Naive thymus-derived CD4-positive, alpha-beta T cell (primary cell): Measurements from ENCODE around the gene PLGRKT. TPM values are rescaled to one million over a fixed set of nuclear protein-coding genes. Genes with fewer than 3 reads are reported as not detected.
A peak's percentile ranks its signal among the peaks of the same experiment; 100 is the strongest.

ENCODE experiments used
- ATAC-seq: fragments of 150-1000 bp; cut with Tn5 transposase; 2 replicates; pipeline ENCODE4 v1.10.0; 2021; ENCODE audit warnings: mild to moderate bottlenecking, moderate library complexity
- CTCF ChIA-PET: fragments of 350-600 bp; sonication (Branson Sonifier 250); formaldehyde crosslinking; loops from one replicate; lab custom pipeline; 2021; ENCODE audit warnings: antibody characterized with exemption; lab: Charles Lee
- POLR2A ChIA-PET: fragments of 350-600 bp; sonication (Branson Sonifier 250); formaldehyde crosslinking; loops from one replicate; lab custom pipeline; 2021; ENCODE audit warnings: antibody characterized with exemption, inconsistent platforms; lab: Charles Lee
- DNase-seq, 9 donors: peaks; one replicate each; pipeline versions ENCODE4 v3.0.0 to v3.0.0-alpha.2; 2020 to 2022; ENCODE audit warnings: mixed read lengths in 1 of 9
- H3K27ac ChIP-seq: one replicate; pipeline ENCODE4 v1.7.0; 2013; ENCODE audit warnings: mild to moderate bottlenecking, low read depth, low read length, moderate library complexity
- H3K27me3 ChIP-seq, 2 donors: one replicate each; pipeline ENCODE4 v1.7.0; 2013; ENCODE audit warnings: low read length in 2 of 2, mild to moderate bottlenecking in 2 of 2, moderate library complexity in 2 of 2; ENCODE audit not compliant: control insufficient read depth in 2 of 2, insufficient read depth in 2 of 2
- H3K36me3 ChIP-seq, 3 experiments: 1 replicate in 2 of 3; 2 replicates in 1 of 3; pipeline ENCODE4 v1.7.0; 2013; ENCODE audit warnings: low read length in 3 of 3, mild to moderate bottlenecking in 3 of 3, moderate library complexity in 1 of 3; ENCODE audit not compliant: insufficient read depth in 3 of 3, control insufficient read depth in 2 of 3
- H3K4me1 ChIP-seq, 2 donors: one replicate each; pipeline ENCODE4 v1.7.0; 2013; ENCODE audit warnings: low read length in 2 of 2, mild to moderate bottlenecking in 2 of 2, moderate library complexity in 1 of 2; ENCODE audit not compliant: control insufficient read depth in 2 of 2, insufficient read depth in 2 of 2
- H3K4me3 ChIP-seq: 2 replicates; pipeline ENCODE4 v1.7.0; 2013; ENCODE audit warnings: mild to moderate bottlenecking, low read length
- H3K9me3 ChIP-seq, 3 experiments: 1 replicate in 2 of 3; 2 replicates in 1 of 3; pipeline ENCODE4 v1.7.0; 2013; ENCODE audit warnings: low read length in 3 of 3; ENCODE audit not compliant: control insufficient read depth in 2 of 3
- H3K27ac Mint-ChIP-seq, 9 donors: one replicate each; pipeline ENCODE4 v1.8.0; 2020 to 2022; ENCODE audit warnings: mixed read lengths in 9 of 9, mild to moderate bottlenecking in 8 of 9, moderate library complexity in 5 of 9, inconsistent platforms in 2 of 9
- H3K27me3 Mint-ChIP-seq, 5 donors: one replicate each; pipeline ENCODE4 v1.8.0; 2021 to 2022; ENCODE audit warnings: mixed read lengths in 5 of 5, mild to moderate bottlenecking in 1 of 5
- H3K36me3 Mint-ChIP-seq, 5 donors: one replicate each; pipeline ENCODE4 v1.8.0; 2020 to 2022; ENCODE audit warnings: mixed read lengths in 5 of 5, mild to moderate bottlenecking in 3 of 5, inconsistent platforms in 1 of 5
- H3K4me1 Mint-ChIP-seq, 7 donors: one replicate each; pipeline ENCODE4 v1.8.0; 2020 to 2022; ENCODE audit warnings: mixed read lengths in 7 of 7, mild to moderate bottlenecking in 3 of 7, inconsistent platforms in 1 of 7
- H3K4me3 Mint-ChIP-seq, 10 donors: one replicate each; pipeline ENCODE4 v1.8.0; 2020 to 2022; ENCODE audit warnings: mild to moderate bottlenecking in 10 of 10, mixed read lengths in 10 of 10, moderate library complexity in 6 of 10, inconsistent platforms in 2 of 10
- H3K9me3 Mint-ChIP-seq, 11 donors: one replicate each; pipeline ENCODE4 v1.8.0; 2020 to 2022; ENCODE audit warnings: mixed read lengths in 11 of 11, mild to moderate bottlenecking in 4 of 11, inconsistent platforms in 1 of 11, moderate library complexity in 1 of 11
- intact Hi-C, 2 donors: fragments of 100-400 bp; cut with micrococcal nuclease; formaldehyde crosslinking; loops; one replicate each; pipeline ENCODE4 v1.15.1; 2023
- polyA plus RNA-seq, 2 donors: library from polyadenylated mRNA; unstranded; fragments of 300-500 nt; fragmentation: Illumina TruSeq; gene quantifications; one replicate each; pipeline ENCODE4 v1.2.3, GENCODE V29; 2021
- total RNA-seq, 6 experiments: library from RNA in 5 of 6; stranded (reverse) in 5 of 6; gene quantifications; 1 replicate in 5 of 6; 2 replicates in 1 of 6; pipeline ENCODE4 v1.2.3 and lab custom pipeline; 2021 to 2026

Gene PLGRKT
- total and polyA plus RNA-seq, 7 experiments from 2014 or later = 15.8 to 79.6 (median 18.4) TPM

DNA sequence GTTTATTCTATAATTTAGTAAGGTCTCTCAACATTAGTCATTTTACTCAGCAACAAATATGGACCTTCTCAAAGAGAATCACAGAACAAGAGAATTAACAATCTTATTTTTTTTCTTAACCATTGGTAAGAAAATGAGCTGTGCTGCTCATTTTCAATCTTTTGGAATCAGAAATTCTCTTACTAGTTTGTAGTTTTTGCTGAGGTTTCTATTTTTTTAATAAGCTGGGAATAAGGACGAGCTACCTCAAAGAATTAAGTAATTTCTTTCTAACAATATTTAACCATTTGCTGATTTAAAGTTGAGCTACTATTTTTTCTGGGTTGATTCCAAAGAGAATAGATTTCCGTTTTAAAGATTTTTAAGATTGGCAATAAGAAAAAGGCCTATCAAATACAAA lies 44.2 kb downstream of the PLGRKT start:
- peaks cover 0 to 21% (median 13%) of the 10 kb centered on the region in 7 donors for H3K4me1 Mint-ChIP-seq
- Histone ChIP-seq H3K27me3 (no peaks in the 10 kb centered on the region), H3K9me3 (no peaks in the 10 kb centered on the region), H3K27ac (no peak overlapping the region), H3K4me1 (peaks cover 0 to 9% of the 10 kb centered on the region in 2 donors), H3K36me3 (no peaks in the 10 kb centered on the region), H3K4me3 (no peak overlapping the region)
- H3K4me3 Mint-ChIP-seq = no peak overlapping the region
- ChIA-PET POLR2A (interaction anchor here (0.6 kb wide), 1 partner anchor 198 kb away, joined by 4 read pairs; no protein-coding TSS in a partner anchor), CTCF (no interaction called here)
- ATAC-seq (no peak), DNase-seq (no peak)
- H3K27me3 Mint-ChIP-seq = no peaks in the 10 kb centered on the region
- H3K9me3 Mint-ChIP-seq = peaks cover 0 to 2% (median 0%) of the 10 kb centered on the region in 11 donors
- H3K36me3 Mint-ChIP-seq = peaks cover 0 to 34% (median 9%) of the 10 kb centered on the region in 5 donors
- no peak overlapping the region for H3K27ac Mint-ChIP-seq
- intact Hi-C loops = no loop called here

DNA sequence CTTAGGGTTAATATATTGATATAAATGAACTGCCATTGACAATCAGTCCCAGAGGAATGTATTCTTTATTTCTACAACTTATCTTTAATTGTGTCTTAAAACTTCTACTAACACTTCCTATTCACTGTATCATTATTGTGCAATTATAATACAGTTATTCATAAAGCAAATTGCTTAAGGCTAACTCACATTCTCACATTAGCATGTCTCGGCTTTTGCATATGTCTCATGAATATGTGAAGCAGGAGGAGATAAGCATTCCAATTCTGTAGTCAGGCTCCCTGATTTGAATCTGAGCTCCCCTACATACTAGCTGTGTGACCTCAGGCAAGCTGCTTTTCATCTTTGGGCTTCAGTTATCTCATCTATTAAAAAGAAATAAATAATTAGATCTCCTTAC lies 45.4 kb downstream of the PLGRKT start:
- ChIA-PET CTCF (no interaction called here), POLR2A (no interaction called here)
- DNase-seq = no peak
- Histone ChIP-seq H3K27ac (no peak overlapping the region), H3K4me1 (peaks cover 0 to 9% of the 10 kb centered on the region in 2 donors), H3K4me3 (no peak overlapping the region), H3K27me3 (no peaks in the 10 kb centered on the region), H3K36me3 (no peaks in the 10 kb centered on the region), H3K9me3 (no peaks in the 10 kb centered on the region)
- Mint-ChIP-seq H3K27me3 (no peaks in the 10 kb centered on the region), H3K4me1 (peaks cover 0 to 17% (median 12%) of the 10 kb centered on the region in 7 donors), H3K4me3 (no peak overlapping the region), H3K36me3 (peaks cover 0 to 35% (median 7%) of the 10 kb centered on the region in 5 donors), H3K9me3 (peaks cover 0 to 2% (median 0%) of the 10 kb centered on the region in 11 donors), H3K27ac (no peak overlapping the region)
- no peak for ATAC-seq
- intact Hi-C loops = no loop called here

DNA sequence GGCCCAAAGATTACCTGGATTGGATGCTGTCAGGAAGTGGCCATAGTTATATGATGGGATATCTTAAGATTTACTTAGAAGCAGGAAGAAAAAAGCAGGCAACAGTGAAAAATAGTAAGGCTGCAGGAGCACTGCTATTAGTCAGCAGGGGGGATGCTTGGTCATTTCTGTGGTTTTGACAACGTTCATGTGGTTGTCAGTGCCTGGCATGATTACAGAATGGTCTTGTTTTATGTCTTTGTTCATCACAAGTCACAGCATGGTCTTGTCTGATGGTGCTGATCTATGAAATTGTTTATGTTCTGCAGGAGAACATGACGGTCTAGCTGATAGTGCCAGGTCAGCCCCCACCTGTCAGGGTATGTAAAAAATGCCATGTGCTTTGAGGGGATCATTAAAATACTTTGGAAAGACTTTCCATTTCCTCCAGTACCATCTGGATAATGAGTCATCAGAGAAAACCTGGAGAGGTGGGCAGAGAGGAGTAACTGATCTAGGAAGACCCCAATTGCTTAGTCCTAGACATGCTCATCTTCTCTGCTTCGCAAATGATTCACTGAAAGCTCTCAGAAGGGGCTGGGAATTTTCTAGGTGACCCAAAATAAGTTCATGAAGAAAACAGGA lies 48.5 kb downstream of the PLGRKT start:
- intact Hi-C loops = no loop called here
- Histone ChIP-seq H3K4me1 (peaks cover 0 to 9% of the 10 kb centered on the region in 2 donors), H3K9me3 (no peaks in the 10 kb centered on the region), H3K27me3 (no peaks in the 10 kb centered on the region), H3K27ac (no peak overlapping the region), H3K36me3 (no peaks in the 10 kb centered on the region), H3K4me3 (no peak overlapping the region)
- DNase-seq (peak in 1 of 9 donors; percentile 26), ATAC-seq (peak; percentile 58)
- Mint-ChIP-seq H3K4me1 (peaks cover 0 to 22% (median 16%) of the 10 kb centered on the region in 7 donors), H3K4me3 (no peak overlapping the region), H3K36me3 (peaks cover 0 to 40% (median 15%) of the 10 kb centered on the region in 5 donors), H3K9me3 (peaks cover 0 to 2% (median 0%) of the 10 kb centered on the region in 11 donors), H3K27me3 (no peaks in the 10 kb centered on the region), H3K27ac (no peak overlapping the region)
- ChIA-PET POLR2A (no interaction called here), CTCF (no interaction called here)

DNA sequence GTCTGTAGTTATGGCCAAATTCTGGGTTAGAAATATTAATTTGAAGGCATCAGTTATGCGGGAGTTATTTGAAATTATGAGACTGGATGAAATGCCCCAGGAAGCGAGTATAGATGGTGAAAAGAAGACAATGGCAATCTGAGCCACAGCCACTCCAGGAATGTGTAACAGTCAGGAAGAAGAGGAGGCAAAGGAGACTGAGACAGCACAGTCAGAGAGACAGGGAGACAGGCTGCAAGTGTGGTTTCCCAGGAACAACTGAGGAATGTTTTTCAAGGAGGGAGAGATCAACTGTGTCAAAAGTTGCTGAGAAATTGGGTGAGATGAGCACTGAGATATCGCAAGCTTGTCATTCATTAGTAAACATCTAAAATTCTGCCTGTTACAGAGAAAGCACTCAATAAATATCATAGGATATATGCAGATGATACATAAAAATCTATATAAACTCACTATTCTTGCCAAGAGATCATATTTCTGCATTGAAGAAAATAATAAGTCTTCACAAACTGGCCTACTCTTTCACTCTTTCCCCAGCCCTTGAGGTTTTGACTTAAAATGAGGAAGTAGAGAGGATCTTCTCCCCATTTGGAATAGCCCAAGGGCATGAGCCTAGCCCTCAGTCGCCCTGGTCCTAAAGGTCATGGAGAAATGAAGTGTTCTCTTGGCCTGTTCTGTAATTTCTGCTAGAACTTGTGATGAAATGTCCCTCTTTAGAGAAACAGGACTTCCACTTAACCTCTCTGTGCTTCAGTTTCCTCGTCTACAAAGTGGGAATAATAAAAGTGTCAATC lies 49.5 kb downstream of the PLGRKT start:
- Mint-ChIP-seq H3K4me1 (peaks cover 0 to 22% (median 14%) of the 10 kb centered on the region in 7 donors), H3K9me3 (peaks cover 0 to 1% (median 0%) of the 10 kb centered on the region in 11 donors), H3K4me3 (no peak overlapping the region), H3K36me3 (peaks cover 0 to 42% (median 15%) of the 10 kb centered on the region in 5 donors), H3K27me3 (no peaks in the 10 kb centered on the region), H3K27ac (no peak overlapping the region)
- intact Hi-C loops = no loop called here
- no peak overlapping the region for H3K4me3 ChIP-seq
- ChIA-PET POLR2A (no interaction called here), CTCF (no interaction called here)
- no peaks in the 10 kb centered on the region for H3K9me3 ChIP-seq
- no peak for DNase-seq
- ATAC-seq = no peak
- no peak overlapping the region for H3K27ac ChIP-seq
- H3K36me3 ChIP-seq = no peaks in the 10 kb centered on the region
- peaks cover 0 to 9% of the 10 kb centered on the region in 2 donors for H3K4me1 ChIP-seq
- no peaks in the 10 kb centered on the region for H3K27me3 ChIP-seq

DNA sequence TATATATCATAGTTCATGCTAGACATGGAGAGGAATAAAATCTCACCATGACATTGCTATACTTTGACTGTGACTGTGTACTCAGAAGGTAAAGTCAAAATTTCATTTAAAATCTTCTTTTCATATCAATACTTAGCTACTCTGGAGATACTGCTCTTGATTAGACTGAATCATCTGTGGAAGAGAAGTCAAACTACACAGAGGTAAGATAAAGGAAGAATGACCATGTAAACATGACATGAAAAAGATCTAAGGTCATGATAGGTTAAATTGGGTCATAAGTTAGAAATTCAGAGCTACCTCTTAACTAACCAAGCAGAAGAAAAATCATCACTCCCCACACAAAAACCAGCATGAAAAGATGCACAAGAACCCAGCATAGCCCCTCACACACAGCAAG lies 53.3 kb downstream of the PLGRKT start:
- no peaks in the 10 kb centered on the region for H3K9me3 ChIP-seq
- no peaks in the 10 kb centered on the region for H3K27me3 Mint-ChIP-seq
- CTCF ChIA-PET = interaction anchor here (0.7 kb wide), 1 partner anchor 628 kb away, joined by 4 read pairs; no protein-coding TSS in a partner anchor
- H3K4me3 ChIP-seq = no peak overlapping the region
- H3K4me1 Mint-ChIP-seq = peaks cover 0 to 22% (median 16%) of the 10 kb centered on the region in 7 donors
- H3K36me3 Mint-ChIP-seq = peaks cover 0 to 49% (median 34%) of the 10 kb centered on the region in 5 donors
- intact Hi-C loops = no loop called here
- H3K27me3 ChIP-seq = no peaks in the 10 kb centered on the region
- ATAC-seq (peak; percentile 65), DNase-seq (no peak)
- no peak overlapping the region for H3K27ac ChIP-seq
- H3K9me3 Mint-ChIP-seq = peaks cover 0 to 1% (median 0%) of the 10 kb centered on the region in 11 donors
- peak overlapping the region in 2 of 9 donors; percentile 14 to 72 for H3K27ac Mint-ChIP-seq
- H3K4me1 ChIP-seq = peaks cover 0 to 5% of the 10 kb centered on the region in 2 donors
- H3K4me3 Mint-ChIP-seq = no peak overlapping the region
- POLR2A ChIA-PET = interaction anchor here (0.6 kb wide), 1 partner anchor 716 kb away, joined by 3 read pairs; no protein-coding TSS in a partner anchor
- H3K36me3 ChIP-seq = peaks cover 0 to 10% (median 0%) of the 10 kb centered on the region in 3 experiments

DNA sequence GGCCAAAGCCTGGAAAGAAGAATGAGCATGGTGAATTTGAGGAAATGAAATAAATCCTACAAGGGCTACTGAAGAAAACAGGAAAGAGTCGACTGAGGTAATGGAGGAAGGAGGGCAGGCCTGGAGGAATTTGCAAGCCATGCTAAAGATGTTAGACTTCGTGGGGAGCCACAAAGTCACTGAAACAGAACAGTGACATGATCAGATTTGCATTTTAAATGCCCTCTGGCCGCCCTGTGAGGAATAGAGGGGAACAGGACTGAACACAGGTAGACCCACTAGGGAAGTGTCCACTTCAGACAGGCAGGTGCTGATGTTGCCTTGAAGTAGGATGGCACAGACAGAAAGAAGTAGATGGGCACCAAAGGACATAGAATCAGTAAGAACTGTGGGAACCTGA lies 55.2 kb downstream of the PLGRKT start:
- no peak overlapping the region for H3K27ac ChIP-seq
- H3K4me1 ChIP-seq = no peaks in the 10 kb centered on the region
- H3K36me3 Mint-ChIP-seq = peaks cover 4 to 45% (median 39%) of the 10 kb centered on the region in 5 donors
- H3K36me3 ChIP-seq = peaks cover 0 to 10% (median 0%) of the 10 kb centered on the region in 3 experiments
- H3K27me3 ChIP-seq = no peaks in the 10 kb centered on the region
- H3K27ac Mint-ChIP-seq = peak overlapping the region in 1 of 9 donors; percentile 9
- CTCF ChIA-PET = no interaction called here
- DNase-seq = no peak
- no peaks in the 10 kb centered on the region for H3K27me3 Mint-ChIP-seq
- peaks cover 0 to 1% (median 0%) of the 10 kb centered on the region in 11 donors for H3K9me3 Mint-ChIP-seq
- ATAC-seq = no peak
- POLR2A ChIA-PET = no interaction called here
- intact Hi-C loops = no loop called here
- H3K4me1 Mint-ChIP-seq = peaks cover 0 to 12% (median 6%) of the 10 kb centered on the region in 7 donors
- no peak overlapping the region for H3K4me3 ChIP-seq
- H3K4me3 Mint-ChIP-seq = peak overlapping the region in 1 of 10 donors; percentile 1
- no peaks in the 10 kb centered on the region for H3K9me3 ChIP-seq
